DOHH2 (cell line): ENCODE results near the gene TNFRSF11A.

Experiments used
- H3F3A ChIP-seq: fragments of 200-600 bp; sonication (generic), shearing (Covaris generic); 2 replicates; pipeline ENCODE4 v1.6.0; 2016; ENCODE audit warnings: antibody characterized with exemption, mild to moderate bottlenecking; ENCODE audit not compliant: control insufficient read depth, insufficient read depth
- H3K27ac ChIP-seq: fragments of 200-600 bp; sonication (generic); 2 replicates; pipeline ENCODE4 v1.5.1; 2014; ENCODE audit warnings: low read depth, mild to moderate bottlenecking, low read length, moderate library complexity
- H3K27me3 ChIP-seq: fragments of 200-600 bp; sonication (generic); 2 replicates; pipeline ENCODE4 v1.6.1; 2014; ENCODE audit warnings: mild to moderate bottlenecking, low read length, mixed read lengths; ENCODE audit not compliant: control insufficient read depth
- H3K36me3 ChIP-seq: fragments of 200-600 bp; sonication (generic); 2 replicates; pipeline ENCODE4 v1.6.1; 2014; ENCODE audit warnings: mild to moderate bottlenecking, low read length, moderate library complexity, mixed read lengths; ENCODE audit not compliant: control insufficient read depth
- H3K4me1 ChIP-seq: fragments of 200-600 bp; sonication (generic); 2 replicates; pipeline ENCODE4 v1.6.1; 2014; ENCODE audit warnings: mild to moderate bottlenecking, low read length, mixed read lengths; ENCODE audit not compliant: control insufficient read depth
- H3K4me2 ChIP-seq: fragments of 200-600 bp; sonication (generic); 2 replicates; pipeline ENCODE4 v1.6.0; 2014; ENCODE audit warnings: mild to moderate bottlenecking, low read length, moderate library complexity
- H3K4me3 ChIP-seq: fragments of 200-600 bp; sonication (generic); 2 replicates; pipeline ENCODE4 v1.5.1; 2014; ENCODE audit warnings: mild to moderate bottlenecking, low read length, mixed read lengths
- H3K79me2 ChIP-seq: fragments of 200-600 bp; sonication (generic); 2 replicates; pipeline ENCODE4 v1.6.1; 2014; ENCODE audit warnings: mild to moderate bottlenecking, low read length, mixed read lengths; ENCODE audit not compliant: control insufficient read depth
- H3K9me2 ChIP-seq: fragments of 200-600 bp; sonication (generic); replicated peaks from 2 replicates; pipeline ENCODE4 v1.6.1; 2014; ENCODE audit warnings: mild to moderate bottlenecking, low read length, mixed read lengths; ENCODE audit not compliant: control insufficient read depth
- H3K9me3 ChIP-seq: fragments of 200-600 bp; sonication (generic); 2 replicates; pipeline ENCODE4 v1.6.1; 2014; ENCODE audit warnings: antibody characterized with exemption, low read length, mixed read lengths; ENCODE audit not compliant: control insufficient read depth, insufficient read depth
- H4K20me1 ChIP-seq: fragments of 200-600 bp; sonication (generic); 2 replicates; pipeline ENCODE4 v1.6.0; 2014; ENCODE audit warnings: low read depth, mild to moderate bottlenecking, antibody characterized with exemption, low read length, moderate library complexity; ENCODE audit not compliant: control insufficient read depth, insufficient read depth
- EZH2phosphoT487 ChIP-seq: fragments of 200-600 bp; sonication (generic); IDR thresholded peaks from 2 replicates; pipeline ENCODE4 v1.6.1; 2017; ENCODE audit warnings: borderline replicate concordance, mild to moderate bottlenecking, antibody characterized with exemption, low read length, moderate library complexity, mixed read lengths
- TF ChIP-seq, protein P1 (sequence below): fragments of 200-600 bp; sonication (generic); IDR thresholded peaks from one replicate; pipeline ENCODE4 v1.5.1; 2014; ENCODE audit warnings: antibody characterized with exemption, mild to moderate bottlenecking, low read depth, low read length; ENCODE audit not compliant: poor library complexity, severe bottlenecking

Gene TNFRSF11A

DNA sequence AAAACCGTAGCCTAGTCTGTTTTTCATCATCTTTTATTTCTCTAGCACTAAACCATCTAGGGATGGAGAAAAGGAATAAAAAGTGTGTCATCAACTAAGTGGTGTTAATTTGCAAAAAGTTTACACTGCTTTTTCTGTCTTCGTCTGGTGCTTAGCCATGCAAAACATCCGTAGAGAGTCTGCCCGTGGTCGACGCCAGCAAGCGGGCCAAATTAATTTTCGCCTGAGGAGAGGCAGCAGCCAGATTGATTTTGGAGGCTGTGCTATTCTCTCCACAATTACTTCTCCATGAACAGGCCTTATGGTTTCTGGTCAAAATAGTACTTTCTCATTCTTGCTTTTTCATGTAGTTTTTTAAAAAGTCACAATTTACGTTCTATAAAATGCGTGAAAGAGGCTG, 46.3 kb downstream of the TNFRSF11A start:
- TF ChIP-seq, protein P1, sequence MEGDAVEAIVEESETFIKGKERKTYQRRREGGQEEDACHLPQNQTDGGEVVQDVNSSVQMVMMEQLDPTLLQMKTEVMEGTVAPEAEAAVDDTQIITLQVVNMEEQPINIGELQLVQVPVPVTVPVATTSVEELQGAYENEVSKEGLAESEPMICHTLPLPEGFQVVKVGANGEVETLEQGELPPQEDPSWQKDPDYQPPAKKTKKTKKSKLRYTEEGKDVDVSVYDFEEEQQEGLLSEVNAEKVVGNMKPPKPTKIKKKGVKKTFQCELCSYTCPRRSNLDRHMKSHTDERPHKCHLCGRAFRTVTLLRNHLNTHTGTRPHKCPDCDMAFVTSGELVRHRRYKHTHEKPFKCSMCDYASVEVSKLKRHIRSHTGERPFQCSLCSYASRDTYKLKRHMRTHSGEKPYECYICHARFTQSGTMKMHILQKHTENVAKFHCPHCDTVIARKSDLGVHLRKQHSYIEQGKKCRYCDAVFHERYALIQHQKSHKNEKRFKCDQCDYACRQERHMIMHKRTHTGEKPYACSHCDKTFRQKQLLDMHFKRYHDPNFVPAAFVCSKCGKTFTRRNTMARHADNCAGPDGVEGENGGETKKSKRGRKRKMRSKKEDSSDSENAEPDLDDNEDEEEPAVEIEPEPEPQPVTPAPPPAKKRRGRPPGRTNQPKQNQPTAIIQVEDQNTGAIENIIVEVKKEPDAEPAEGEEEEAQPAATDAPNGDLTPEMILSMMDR = no peak
- no peak for TF ChIP-seq EZH2phosphoT487
- no peaks in the 10 kb centered on the region for H4K20me1 ChIP-seq
- no peaks in the 10 kb centered on the region for H3K27me3 ChIP-seq
- H3K9me3 ChIP-seq = no peaks in the 10 kb centered on the region
- peaks cover 6% of the 10 kb centered on the region for H3F3A ChIP-seq
- no peaks in the 10 kb centered on the region for H3K79me2 ChIP-seq
- peak overlapping the region; percentile 92 for H3K27ac ChIP-seq
- H3K9me2 ChIP-seq = no peaks in the 10 kb centered on the region
- peak overlapping the region; percentile 89 for H3K4me2 ChIP-seq
- H3K4me3 ChIP-seq = peak overlapping the region; percentile 66
- no peaks in the 10 kb centered on the region for H3K36me3 ChIP-seq
- peaks cover 66% of the 10 kb centered on the region for H3K4me1 ChIP-seq

DNA sequence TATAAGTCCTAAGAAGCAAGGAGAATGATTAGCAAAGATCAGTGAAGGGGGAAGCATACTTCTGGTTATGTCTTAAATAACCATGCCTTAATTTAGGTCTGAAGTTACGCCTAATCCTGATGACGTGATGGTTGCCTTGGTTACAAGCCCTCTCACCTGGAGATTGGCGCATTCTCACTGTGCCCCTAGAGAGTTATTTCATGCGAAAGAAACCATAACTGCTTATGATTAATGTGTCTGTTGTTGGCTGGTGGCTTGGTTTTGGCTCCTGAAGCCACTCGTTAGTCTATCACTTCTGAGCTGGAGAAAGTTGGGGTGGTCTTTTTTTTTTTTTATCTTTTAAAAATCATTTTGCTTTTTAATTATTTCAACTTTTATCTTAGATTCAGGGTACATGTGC, 47.0 kb downstream of the TNFRSF11A start:
- Histone ChIP-seq H3K36me3 (no peaks in the 10 kb centered on the region), H3K9me2 (no peaks in the 10 kb centered on the region), H3K27ac (peak overlapping the region; percentile 92), H3K27me3 (no peaks in the 10 kb centered on the region), H3K9me3 (no peaks in the 10 kb centered on the region), H3K79me2 (no peaks in the 10 kb centered on the region), H3K4me1 (peaks cover 66% of the 10 kb centered on the region), H3K4me2 (peak overlapping the region; percentile 89), H3K4me3 (peak overlapping the region; percentile 66), H4K20me1 (no peaks in the 10 kb centered on the region), H3F3A (peaks cover 6% of the 10 kb centered on the region)
- TF ChIP-seq, protein P1 = no peak
- no peak for TF ChIP-seq EZH2phosphoT487

DNA sequence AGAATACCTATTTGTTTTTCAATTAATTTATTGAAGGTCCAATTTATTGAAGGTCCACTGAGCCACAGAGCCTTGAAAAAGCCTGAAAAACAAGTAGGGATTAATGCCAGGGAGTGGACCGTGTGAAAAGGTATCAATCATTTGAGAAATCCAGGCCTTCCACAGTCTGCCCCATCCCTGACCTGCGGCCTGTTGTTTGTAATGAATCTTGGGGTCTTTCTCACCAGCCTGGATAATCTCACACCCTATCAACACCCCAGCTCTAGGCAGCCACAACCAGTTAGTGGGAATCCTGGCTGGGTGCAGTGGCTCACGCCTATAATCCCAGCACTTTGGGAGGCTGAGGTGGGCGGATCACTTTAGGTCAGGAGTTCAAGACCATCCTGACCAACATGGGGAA, 47.8 kb downstream of the TNFRSF11A start:
- TF ChIP-seq, protein P1 = no peak
- TF ChIP-seq EZH2phosphoT487 = no peak
- Histone ChIP-seq H3K27ac (peak overlapping the region; percentile 92), H3K27me3 (no peaks in the 10 kb centered on the region)

More for the DNA sequence above, 47.8 kb downstream of the TNFRSF11A start:
- no peaks in the 10 kb centered on the region for H3K9me3 ChIP-seq
- no peaks in the 10 kb centered on the region for H3K9me2 ChIP-seq
- H3K4me1 ChIP-seq = peaks cover 65% of the 10 kb centered on the region
- no peaks in the 10 kb centered on the region for H4K20me1 ChIP-seq
- H3K4me2 ChIP-seq = peak overlapping the region; percentile 89
- no peaks in the 10 kb centered on the region for H3K36me3 ChIP-seq
- peak overlapping the region; percentile 66 for H3K4me3 ChIP-seq
- H3K79me2 ChIP-seq = no peaks in the 10 kb centered on the region
- H3F3A ChIP-seq = peaks cover 6% of the 10 kb centered on the region
